ENCODE results near the gene LRP11.
"Not testable (repeated sequence)": the region's sequence is repeated elsewhere in the genome, so short reads cannot be mapped to it uniquely, and the experiment has no call there.

DNA sequence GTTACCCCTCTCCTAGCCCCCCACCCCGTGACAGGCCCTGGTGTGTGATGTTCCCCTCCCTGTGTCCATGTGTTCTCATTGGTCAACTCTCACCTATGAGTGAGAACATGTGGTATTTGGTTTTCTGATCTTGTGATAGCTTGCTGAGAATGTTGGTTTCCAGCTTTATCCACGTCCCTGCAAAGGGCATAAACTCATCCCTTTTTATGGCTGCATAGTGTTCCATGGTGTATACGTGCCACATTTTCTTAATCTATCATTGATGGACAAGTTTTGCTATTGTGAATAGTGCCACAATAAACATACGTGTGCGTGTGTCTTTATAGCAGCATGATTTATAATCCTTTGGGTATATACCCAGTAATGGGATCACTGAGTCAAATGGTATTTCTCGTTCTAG lies 27.7 kb upstream of the LRP11 start:
- TF ChIP-seq CTCF (conservative IDR thresholded peaks at IDR 0.05; ENCODE audit: low read length); EZH2phosphoT487 (IDR thresholded peaks at IDR 0.05; ENCODE audit: borderline replicate concordance): not testable (repeated sequence)
